NCI-H2081 treated with DMSO at 0.1 percent for 48 hours (cell line): ENCODE results near the gene DCTPP1.
A peak's percentile ranks its signal among the peaks of the same experiment; 100 is the strongest.

Experiments used
- DNase-seq: peaks from one replicate; lab custom pipeline; 2025; lab: John Stamatoyannopoulos, UW

DCTPP1 gene

DNA sequence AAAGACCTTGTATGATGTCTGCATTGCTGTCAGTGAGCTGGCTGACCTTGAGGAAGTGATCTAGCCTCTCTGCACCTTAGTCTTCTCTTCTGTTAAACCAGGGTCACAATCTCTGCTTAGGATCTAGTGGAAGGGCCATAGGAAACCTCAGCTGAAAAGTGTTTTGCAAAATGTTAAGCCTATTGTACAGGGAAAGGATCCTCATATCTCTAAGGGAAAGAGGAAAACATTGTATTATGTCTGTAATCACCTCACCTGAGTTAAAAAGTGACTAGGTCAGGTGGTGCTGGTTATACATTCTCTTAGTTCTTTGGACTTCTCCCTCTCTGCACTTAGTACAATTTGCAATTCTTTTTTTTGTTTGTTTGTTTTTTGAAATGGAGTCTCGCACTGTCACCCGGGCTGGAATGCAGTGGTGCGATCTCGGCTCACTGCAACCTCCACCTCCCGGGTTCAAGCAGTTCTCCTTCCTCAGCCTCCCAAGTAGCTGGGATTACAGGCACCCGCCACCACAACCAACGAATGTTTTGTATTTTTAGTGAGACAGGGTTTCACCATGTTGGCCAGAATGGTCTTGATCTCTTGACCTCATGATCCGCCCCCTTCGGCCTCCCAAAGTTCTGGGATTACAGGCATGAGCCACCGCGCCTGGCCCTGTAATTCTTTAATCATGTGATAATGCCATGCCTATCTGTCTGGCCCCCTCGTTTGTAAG lies 17.8 kb upstream of the DCTPP1 start:
- DNase-seq = no peak

DNA sequence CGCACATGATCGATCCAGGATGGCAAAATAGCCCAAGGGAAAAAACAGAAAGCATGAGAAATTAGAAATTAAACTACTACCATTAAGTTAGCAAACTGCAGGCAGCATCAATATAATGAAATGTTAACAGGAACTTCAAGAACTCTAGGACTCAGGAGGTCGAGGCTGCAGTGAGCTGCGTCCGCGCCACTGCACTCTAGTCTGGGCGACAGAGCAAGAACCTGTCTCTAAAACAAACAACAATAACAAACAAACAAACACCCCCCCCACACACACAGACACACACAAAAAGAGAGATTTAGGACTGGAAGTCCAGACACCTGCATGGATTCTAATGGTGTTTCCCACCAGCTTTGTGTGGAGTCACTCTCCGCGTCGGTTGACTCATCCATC lies 16.4 kb upstream of the DCTPP1 start:
- no peak for DNase-seq

DNA sequence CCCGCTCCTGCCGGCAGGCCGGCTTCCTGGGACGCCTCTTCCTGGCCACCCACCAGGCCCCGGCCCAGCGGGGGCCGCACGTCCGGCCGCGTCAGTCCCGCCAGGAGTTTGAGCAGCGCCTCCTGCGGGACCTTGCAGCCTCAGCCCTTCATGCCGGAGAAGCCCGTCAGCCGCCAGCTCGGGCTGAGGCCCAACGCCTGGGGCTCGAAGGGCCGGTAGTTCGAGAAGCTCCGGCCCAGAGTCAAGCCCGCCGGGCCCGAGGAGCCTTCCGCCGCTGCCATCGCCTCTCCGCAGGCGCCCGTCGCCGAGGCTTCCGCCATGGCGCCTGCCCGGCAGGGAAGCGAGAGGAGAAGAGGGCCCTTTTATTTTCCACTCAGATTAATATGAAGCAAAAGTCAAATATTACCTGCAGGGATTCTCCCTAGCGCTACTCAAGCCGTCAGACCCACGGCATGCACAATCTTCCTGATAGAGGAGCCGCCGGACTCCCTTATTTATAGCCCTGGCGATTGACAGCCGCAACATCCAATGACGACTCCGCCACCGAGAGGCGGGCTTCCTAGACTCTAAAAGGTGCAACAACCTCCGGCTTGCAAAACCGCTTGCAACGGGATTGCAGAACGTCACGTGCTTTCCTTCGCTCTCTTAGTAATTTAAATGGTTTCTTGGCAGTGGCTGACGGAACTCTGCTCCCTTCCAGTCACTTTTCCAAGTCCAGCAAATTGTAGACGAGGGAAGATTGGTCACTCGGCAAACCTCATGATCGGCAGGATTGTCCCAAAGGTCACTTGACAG lies 15.8 kb upstream of the DCTPP1 start, which contains the start of gene SEPHS2:
Gene SEPHS2 (minus strand): TSS at position 467 of the 795 bp plus-strand sequence. CDS start 147 bp downstream, at position 320.
- DNase-seq = peak; percentile 71

DNA sequence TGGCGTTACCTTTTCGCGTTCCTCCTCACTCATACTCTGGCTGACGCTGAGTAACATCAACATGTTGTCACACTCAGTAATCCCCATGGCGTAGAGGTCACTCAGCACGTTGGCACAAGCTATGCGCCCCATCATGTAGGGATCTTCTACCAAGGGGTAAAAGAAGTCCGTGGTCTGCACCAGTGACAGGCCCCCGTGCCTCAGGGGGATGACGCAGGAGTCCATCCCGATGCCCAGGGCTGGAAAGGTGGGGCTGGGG lies 15.2 kb upstream of the DCTPP1 start:
- DNase-seq = no peak

DNA sequence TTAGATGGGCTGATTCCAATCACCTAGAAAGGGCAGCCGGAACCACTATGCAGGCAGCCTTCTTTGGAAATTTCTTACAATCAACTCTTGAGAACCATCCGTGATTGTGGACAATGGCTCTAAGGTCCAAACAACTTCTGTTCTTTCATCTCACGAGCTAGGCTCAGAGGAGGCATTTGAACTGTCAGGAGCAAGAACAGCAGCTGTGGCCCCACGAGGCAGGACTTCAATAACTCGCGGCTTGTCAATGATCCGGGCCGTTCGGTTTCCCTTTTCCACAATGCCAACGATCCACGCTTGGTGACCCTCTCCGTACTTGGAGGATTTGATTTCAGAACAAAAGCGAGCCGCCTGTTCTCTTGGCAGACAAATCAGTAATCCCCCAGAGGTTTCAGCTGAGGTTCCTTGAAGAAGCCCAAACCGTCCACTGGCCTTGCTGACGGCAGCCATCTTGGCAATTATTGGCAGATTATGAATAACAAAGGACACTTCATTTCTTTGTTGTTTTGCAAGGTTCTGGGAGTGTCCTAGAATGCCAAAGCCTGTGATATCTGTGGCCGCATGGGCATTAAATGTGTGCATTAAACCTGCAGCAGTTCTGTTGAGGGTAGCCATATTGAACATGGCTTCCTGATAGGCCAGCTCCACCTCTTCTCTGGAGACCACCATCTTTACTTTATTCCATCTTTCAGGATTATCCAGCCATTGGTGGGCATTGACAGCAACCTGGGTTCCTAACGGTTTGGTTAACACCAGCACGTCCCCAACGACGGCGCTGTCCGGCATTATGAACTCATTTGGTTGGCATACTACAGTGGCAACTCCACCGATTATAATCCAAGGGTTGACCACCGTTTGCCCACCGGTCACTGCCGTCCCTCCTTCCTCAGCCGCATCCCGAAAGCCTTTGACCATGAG lies 14.7 kb upstream of the DCTPP1 start:
- no peak for DNase-seq

DNA sequence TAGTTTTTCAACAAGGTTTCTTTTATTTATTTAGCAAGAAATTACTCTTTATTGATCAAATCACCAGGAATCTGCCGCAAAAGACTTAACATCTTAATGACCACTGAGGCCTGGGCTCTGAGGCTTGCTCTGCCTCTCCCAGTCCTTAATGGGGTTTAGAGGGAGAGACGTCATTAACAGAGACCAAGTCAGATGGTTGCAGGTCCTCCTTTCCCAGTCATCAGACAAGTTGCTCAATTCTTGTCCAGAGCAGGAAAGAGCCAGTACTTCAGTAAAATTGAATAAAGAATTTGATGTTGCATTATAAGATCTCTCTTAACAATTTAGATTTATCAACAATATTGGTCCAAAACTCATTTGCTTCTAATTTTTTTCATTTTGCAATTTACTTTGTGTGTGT lies 13.8 kb upstream of the DCTPP1 start:
- no peak for DNase-seq

DNA sequence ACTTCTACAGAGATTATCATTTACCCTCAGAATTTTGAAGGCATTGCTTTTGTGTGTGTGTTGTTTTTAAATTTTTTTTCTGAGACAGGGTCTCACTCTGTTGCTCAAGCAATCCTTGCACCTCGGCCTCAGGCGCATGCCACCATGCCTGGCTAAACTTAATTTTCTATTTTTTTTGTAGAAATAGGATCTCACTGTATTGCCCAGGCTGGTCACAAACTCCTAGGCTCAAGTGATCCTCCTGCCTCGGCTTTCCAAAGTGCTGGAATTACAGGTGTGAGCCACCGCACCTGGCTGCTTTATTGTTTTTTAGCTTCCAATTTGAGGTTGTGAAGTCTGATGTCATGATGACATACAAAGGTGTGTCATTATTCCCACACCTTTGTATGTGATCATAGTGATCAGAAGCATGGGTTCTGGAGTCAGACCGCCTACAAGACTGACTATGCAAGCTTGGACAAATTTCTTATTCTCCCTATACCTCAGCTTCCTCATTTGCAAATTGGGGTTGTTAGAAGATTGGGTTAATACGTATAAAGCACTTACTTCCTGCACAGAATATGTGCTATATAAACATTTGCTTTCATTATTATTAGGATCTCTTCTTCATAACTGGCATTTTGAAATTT lies 10.0 kb upstream of the DCTPP1 start:
- DNase-seq = no peak

DNA sequence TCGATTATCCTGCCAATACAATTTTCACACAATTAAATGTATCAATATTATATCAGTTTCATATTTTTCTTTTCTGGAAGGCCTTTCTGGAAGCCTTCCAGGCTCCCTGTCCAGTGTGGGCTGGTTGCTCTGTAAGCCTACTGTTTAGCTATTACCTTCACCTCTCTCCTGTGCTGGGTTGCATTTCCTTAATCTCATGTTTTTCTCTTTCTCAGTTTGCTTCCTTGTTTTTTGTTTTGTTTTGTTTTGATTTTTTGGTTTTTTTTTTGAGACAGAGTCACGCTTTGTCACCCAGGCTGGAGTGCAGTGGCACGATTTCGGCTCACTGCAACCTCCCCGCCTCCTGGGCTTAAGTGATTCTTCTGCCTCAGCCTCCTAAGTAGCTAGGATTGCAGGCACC lies 9.0 kb upstream of the DCTPP1 start:
- DNase-seq = no peak

DNA sequence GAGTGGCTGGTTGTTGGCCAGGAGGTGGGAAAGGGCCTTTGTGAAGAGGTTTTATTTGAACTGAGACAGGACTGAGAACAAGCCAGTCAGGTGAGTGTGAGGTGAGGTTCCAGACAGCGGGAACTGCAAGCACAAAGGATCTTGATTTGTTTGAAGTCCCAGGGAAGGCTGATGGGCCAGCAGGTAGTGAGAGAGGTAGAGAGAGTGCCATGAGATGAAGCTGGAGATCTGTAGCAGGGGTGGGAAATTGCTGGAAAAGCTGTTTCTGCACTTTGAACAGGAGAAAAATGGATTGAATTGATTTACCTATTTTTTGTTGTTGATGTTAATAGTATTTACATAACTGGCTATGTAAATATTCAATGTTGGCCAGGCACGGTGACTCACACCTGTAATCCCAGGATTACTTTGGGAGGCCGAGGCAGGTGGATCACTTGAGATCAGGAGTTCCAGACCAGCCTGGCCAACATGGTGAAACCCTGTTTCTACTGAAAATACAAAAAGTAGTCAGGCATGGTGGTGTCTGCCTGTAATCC lies 7.7 kb upstream of the DCTPP1 start:
- no peak for DNase-seq

DNA sequence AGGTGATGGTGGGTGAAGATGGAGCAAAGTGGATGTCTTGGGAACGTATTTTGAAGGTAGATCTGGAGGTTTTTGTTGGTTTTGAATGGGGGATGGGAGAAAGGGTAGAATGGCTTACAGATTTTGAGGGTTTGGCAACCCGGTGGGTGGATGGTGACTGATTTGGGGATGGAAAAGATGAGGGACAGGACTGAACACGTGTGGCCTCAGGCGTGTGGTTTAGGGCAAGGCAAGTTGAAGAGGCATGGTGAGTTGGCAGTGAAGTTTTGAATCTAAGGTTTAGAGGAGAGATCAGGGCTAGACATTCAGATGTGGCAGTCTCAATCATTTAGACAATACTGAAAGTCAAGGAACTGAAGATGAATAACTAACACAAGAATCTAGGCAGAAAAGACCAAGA lies 5.0 kb upstream of the DCTPP1 start:
- no peak for DNase-seq

DNA sequence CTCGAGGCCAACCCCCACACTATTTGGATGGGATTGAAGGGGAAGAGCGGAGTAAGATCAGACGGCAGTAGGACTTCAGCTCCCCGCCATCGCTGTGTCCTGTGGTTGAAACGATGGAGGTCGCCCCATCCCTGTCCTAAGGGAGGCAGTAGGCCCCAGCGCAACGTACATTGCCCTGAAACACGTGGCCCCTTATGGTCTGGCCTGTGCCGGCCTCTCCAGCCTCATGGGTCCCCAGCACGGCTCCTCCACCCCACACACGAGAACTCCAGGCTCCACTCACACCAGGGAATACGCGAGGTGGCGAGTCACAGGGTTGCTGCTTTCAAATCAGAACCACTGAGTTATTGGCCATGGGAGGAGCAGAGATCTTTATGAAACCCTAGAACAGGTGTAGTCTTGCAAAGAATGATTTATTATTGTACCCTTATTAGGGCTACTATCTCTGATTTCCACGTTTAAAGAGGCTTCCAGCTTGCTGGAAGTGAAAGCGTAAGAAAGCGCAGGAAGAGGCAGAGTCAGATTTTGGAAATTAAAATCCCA lies 669 bp upstream of the DCTPP1 start:
- DNase-seq = no peak

DNA sequence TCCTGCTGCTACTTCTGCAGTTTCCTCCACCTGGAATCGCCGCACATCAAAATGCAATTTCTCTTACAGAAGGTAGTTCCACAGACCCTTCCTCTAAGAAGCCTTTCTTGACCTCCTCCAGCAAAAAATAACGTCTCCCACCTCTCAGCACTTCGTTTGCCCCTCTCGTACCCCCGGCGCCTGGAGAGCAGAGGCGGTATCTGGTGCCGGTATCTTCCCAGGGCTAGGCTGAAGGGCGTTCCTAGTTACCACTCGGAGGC lies 482 bp downstream of the DCTPP1 start:
- DNase-seq = no peak

DNA sequence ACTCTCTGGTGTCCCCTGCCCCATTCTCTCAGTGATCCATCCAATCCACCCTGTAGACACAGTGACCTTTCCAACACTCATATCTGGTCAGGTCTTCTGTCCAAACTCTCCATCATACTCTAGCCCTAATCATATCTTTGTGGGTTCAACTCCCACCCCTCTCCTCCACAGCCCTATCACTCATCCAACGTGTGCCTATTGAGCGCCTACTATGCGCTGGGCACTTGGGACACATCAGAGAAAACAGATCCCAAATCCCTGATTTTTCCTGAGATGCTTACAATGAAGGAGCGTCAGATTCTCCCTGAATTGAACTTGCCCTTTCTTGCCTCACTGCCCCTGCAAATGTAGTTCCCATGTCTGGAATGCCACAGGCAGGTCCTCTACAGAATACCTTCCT lies 1.8 kb downstream of the DCTPP1 start:
- DNase-seq = no peak

DNA sequence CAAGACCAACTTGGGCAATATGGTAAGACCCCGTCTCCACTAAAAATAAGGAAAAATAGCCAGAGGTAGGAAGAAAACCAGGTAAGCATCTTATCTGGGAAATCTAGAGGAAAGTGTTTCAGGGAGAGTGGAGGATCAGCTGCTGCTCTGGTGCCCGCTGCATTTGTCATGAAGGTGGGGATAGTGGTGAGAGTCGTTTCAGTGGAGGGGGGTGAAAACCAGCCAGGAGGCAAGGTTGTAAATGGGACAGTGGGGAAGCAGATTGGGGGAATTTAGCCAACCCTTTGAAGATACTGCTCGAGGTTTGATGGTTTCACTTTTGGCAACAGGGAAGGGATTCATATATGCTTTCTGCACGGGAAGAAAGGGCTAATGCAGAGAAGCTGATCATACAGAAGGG lies 8.8 kb downstream of the DCTPP1 start:
- DNase-seq = no peak

DNA sequence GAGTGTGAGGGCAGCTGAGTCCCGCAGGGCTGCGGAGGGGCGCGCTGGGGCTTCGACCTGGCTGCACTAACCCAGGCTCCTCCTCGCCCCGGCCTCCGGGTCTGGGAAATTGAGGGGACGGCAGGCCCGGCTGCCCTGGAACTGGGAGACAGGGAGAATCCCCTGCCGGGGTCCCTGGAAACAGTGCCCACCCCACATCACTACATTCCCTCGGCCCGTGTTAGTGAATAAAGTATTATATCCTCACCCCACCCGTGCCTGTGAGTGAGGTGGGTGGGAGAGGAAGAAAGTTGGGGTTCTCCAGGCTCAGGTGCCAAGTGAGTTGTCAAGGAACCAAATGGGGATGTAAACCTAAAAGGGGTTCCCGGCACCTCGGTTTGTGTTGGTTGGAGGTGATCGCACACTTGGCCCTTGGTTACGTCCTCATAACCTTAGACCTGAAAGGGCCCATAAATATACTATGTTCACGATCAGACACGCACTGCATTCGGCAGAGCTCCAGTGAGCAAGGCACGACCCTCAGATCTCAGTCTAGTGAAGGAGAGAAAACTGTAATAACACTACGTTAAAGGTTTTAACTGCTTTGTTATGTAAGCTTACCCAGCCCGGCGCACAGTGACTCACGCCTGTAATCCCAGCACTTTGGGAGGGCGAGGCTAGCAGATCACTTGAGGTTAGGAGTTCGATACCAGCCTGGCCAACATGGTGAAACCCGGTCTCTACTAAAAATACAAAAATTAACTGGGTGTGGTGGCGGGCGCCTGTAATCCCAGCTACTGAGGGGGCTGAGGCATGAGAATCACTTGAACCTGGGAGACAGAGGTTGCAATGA lies 11.3 kb downstream of the DCTPP1 start:
- no peak for DNase-seq

DNA sequence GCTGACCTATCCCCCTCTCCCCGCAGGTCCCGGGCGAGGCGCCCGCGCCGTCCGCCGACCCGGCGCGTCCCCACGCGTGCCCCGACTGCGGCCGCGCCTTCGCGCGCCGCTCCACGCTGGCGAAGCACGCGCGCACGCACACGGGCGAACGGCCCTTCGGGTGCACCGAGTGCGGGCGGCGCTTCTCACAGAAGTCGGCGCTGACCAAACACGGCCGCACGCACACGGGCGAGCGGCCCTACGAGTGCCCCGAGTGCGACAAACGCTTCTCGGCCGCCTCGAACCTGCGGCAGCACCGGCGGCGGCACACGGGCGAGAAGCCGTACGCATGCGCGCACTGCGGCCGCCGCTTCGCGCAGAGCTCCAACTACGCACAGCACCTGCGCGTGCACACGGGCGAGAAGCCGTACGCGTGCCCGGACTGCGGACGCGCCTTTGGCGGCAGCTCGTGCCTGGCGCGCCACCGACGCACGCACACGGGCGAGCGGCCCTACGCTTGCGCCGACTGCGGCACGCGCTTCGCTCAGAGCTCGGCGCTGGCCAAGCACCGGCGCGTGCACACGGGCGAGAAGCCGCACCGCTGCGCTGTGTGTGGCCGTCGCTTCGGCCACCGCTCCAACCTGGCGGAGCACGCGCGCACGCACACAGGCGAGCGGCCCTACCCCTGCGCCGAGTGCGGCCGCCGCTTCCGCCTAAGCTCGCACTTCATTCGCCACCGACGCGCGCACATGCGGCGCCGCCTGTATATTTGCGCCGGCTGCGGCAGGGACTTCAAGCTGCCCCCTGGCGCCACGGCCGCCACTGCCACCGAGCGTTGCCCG lies 12.1 kb downstream of the DCTPP1 start:
- peak; percentile 76 for DNase-seq

DNA sequence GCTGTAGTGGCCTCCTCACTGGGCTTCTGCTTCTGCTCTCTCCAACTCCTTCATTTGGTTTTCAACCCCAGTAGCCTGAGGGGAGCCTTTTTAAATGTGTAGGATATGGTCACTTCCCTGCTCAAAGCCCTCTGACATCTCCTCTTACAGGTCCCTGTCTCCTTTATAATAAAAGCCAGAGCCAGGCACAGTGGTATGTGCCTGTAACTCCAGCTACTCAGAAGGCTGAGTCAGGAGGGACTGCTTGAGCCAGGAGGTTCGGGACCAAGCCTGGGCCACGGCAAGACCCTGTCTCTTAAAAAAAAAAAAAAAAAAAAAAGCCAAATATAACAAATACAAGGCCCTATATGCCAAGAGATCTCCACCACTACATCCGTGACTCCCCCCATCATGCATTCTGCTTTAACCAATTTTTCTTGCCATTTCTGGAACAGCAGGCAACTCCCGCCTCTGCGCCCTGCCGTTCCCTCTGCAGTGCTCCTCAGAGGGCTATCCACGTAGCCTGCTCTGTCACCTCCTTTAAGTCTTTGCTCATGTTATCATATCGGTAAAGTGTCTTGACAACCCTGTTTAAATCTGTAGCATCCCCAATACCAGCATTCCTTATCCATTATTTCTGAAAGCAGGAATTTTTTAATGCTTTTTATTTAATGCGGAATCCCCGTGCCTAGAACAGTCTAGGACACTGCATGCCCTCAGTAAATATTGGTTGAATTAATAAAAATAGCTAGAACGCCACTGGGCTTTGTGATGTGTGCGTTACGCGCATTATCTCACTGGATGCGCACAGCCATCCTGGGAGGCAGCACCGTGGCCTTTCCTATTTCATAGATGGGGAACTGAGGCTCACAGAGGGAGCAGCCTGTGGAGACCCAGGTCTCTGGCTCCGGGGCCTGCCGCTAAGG lies 13.0 kb downstream of the DCTPP1 start:
- no peak for DNase-seq

DNA sequence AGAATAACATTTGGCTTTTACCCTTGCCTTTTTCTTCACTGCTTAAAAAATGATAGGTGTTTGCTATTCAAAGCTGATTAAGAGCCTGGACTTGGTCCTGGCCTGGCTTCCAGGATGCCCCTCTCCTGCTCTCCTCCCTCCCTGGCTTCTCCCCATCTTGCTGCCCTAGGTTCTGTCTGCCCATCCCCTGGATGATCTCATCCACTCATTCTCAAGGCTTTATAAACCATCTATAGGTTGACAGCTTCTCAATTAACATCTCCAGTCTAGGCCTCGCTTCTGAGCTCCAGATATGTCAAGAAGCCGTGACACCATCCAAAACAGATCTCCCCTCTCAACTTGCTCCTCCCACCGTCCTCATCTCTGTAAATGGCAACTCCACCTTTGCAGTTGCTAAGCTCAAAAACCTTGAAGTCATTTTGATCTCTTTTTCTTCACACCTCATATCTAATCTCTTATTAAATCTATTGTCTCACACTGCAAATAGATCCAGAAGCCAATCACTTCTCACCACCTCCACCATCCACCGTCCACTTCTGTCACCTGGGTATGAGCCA lies 13.7 kb downstream of the DCTPP1 start:
- DNase-seq = no peak

DNA sequence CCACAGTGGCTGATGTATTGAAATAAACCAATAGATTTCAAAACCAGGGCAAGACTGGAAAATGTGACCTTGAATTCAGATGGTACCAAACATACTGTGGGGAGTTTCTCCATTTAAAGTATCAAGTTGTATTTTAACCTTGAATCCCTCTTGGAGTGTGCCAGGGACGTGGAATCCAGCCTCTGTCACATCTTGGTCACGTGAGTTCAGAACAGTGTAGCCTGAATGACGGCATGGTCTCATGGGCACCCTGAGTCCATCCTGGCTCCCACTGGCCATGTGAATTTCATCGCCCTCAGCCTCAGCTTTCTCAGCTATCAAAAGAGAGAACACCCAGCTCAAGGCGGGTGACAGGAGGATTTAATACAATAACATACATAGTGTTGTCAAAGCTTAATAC lies 15.7 kb downstream of the DCTPP1 start:
- no peak for DNase-seq
